Activated naive CD8-positive, alpha-beta T cell treated with anti-CD3 and anti-CD28 coated beads for 36 hours (primary cell): ENCODE measurements around the gene TTC34. TPM values are rescaled to one million over a fixed set of nuclear protein-coding genes. Genes with fewer than 3 reads are reported as not detected.

Experiments
- DNase-seq: peaks from one replicate; pipeline ENCODE4 v3.0.0; 2021
- H3K27ac Mint-ChIP-seq: one replicate; pipeline ENCODE4 v1.8.0; 2022; ENCODE audit warnings: mild to moderate bottlenecking, moderate library complexity, mixed read lengths
- H3K27me3 Mint-ChIP-seq: one replicate; pipeline ENCODE4 v1.8.0; 2022; ENCODE audit warnings: mild to moderate bottlenecking, mixed read lengths
- H3K36me3 Mint-ChIP-seq: one replicate; pipeline ENCODE4 v1.8.0; 2021; ENCODE audit warnings: mild to moderate bottlenecking, mixed read lengths
- H3K4me1 Mint-ChIP-seq: one replicate; pipeline ENCODE4 v1.8.0; 2021; ENCODE audit warnings: mixed read lengths
- H3K4me3 Mint-ChIP-seq: one replicate; pipeline ENCODE4 v1.8.0; 2022; ENCODE audit warnings: mild to moderate bottlenecking, moderate library complexity, mixed read lengths
- H3K9me3 Mint-ChIP-seq: one replicate; pipeline ENCODE4 v1.8.0; 2022; ENCODE audit warnings: mixed read lengths
- total RNA-seq, 2 experiments: library from RNA; stranded (reverse); gene quantifications; one replicate each; pipeline ENCODE4 v1.2.3, GENCODE V29; 2021

TTC34 gene
- total RNA-seq, 2 experiments from 2014 or later: 0.48 to 0.58 TPM

- no peak overlapping the region for H3K4me3 Mint-ChIP-seq
- no peaks in the 10 kb centered on the region for H3K27me3 Mint-ChIP-seq
- no peaks in the 10 kb centered on the region for H3K4me1 Mint-ChIP-seq
- no peaks in the 10 kb centered on the region for H3K9me3 Mint-ChIP-seq
- peak; percentile 57 for DNase-seq
- no peaks in the 10 kb centered on the region for H3K36me3 Mint-ChIP-seq
- H3K27ac Mint-ChIP-seq: no peak overlapping the region
These were observed 20.6 kb upstream of the TTC34 start for GRCh38 chr1:2821966-2822620.

- no peak overlapping the region for H3K4me3 Mint-ChIP-seq
- H3K4me1 Mint-ChIP-seq: no peaks in the 10 kb centered on the region
- no peaks in the 10 kb centered on the region for H3K36me3 Mint-ChIP-seq
- H3K27ac Mint-ChIP-seq: no peak overlapping the region
- no peaks in the 10 kb centered on the region for H3K9me3 Mint-ChIP-seq
- no peaks in the 10 kb centered on the region for H3K27me3 Mint-ChIP-seq
- no peak for DNase-seq
These were observed 20.0 kb upstream of the TTC34 start for GRCh38 chr1:2821373-2821955.

- no peaks in the 10 kb centered on the region for H3K4me1 Mint-ChIP-seq
- no peaks in the 10 kb centered on the region for H3K36me3 Mint-ChIP-seq
- H3K9me3 Mint-ChIP-seq: no peaks in the 10 kb centered on the region
- DNase-seq: no peak
- H3K27ac Mint-ChIP-seq: no peak overlapping the region
- H3K4me3 Mint-ChIP-seq: no peak overlapping the region
- H3K27me3 Mint-ChIP-seq: no peaks in the 10 kb centered on the region
These were observed 19.4 kb upstream of the TTC34 start for GRCh38 chr1:2820731-2821372.

GRCh38 chr1:2819831-2820730 lies 18.6 kb upstream of the TTC34 start:
- Mint-ChIP-seq H3K4me1 (no peaks in the 10 kb centered on the region), H3K36me3 (no peaks in the 10 kb centered on the region), H3K27ac (no peak overlapping the region), H3K4me3 (no peak overlapping the region), H3K9me3 (no peaks in the 10 kb centered on the region), H3K27me3 (no peaks in the 10 kb centered on the region)
- DNase-seq: no peak

DNA sequence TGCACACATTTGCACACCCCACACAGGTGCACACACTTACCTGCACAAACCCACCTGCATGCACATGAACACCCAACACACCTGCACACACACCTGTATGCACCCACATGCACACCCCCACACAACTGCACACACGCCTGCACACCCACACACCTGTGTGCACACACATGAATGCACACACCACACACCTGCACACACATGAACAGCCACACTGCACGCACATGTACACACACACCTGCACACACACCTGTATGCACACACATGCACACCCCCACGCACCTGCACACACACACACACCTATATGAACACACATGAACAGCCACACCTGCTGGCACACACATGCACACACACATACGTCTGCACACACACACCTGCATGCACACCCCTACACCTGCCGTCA lies 17.9 kb upstream of the TTC34 start:
- H3K4me1 Mint-ChIP-seq: no peaks in the 10 kb centered on the region
- DNase-seq: no peak
- no peak overlapping the region for H3K27ac Mint-ChIP-seq
- H3K9me3 Mint-ChIP-seq: no peaks in the 10 kb centered on the region
- no peaks in the 10 kb centered on the region for H3K36me3 Mint-ChIP-seq
- H3K27me3 Mint-ChIP-seq: no peaks in the 10 kb centered on the region
- H3K4me3 Mint-ChIP-seq: no peak overlapping the region

DNA sequence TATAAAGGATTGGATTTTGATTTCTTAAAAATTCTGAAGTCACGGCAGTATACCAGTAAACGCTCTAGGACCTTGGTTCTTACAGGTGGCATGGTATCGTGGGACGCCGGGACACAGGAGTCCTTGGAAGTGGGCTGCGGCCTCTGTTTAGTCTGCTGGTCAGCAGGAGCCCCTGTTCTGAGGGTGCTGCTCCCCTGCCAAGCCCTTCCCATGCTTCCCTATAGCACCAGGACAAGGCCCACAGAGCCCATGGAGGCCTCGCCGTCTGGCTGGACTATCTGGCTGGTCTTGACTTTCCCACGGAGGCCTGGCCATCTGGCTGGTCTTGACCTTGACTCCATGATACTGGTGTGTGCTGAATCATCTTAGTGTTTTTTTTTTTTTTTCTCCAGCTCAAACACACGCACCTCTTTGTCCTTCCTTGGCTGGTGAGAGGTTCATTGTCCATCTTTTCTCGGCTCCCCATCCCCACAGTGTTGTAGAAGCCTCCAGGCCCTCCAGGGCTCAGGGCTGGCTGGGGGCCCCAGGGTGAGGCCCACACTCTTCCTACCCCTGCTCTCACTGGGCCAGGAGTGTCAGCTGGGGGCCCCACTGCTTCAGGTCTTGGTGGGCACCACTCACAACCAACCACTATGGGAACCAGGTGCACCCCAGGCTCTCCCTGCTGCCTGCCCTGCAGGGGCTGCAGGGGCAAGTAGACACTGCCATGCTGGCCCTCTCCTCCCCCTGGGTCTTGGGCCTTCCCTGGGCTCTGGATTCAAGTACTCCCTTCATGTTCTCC lies 16.5 kb upstream of the TTC34 start:
- DNase-seq: no peak
- H3K36me3 Mint-ChIP-seq: no peaks in the 10 kb centered on the region
- no peak overlapping the region for H3K27ac Mint-ChIP-seq
- no peaks in the 10 kb centered on the region for H3K4me1 Mint-ChIP-seq
- no peaks in the 10 kb centered on the region for H3K27me3 Mint-ChIP-seq
- no peak overlapping the region for H3K4me3 Mint-ChIP-seq
- H3K9me3 Mint-ChIP-seq: no peaks in the 10 kb centered on the region

DNA sequence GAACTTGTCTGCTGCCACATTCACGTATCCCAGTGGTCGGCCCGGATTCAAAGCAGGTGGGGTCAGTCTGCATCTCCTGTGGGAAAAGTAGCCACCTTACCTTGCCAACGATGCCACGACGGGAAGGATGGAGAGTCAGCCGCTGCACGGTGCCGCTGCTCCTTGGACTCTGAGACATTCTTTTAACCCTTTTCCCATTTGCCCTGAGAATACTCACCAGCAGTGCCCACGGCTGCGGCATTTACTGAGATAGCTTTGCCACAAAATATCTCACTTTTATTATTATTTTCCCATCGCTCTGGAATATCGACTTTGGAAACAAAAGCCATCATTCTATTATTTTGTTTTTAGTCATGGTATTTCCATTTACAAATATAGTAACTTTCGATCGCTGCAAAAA lies 15.3 kb upstream of the TTC34 start:
- Mint-ChIP-seq H3K9me3 (no peaks in the 10 kb centered on the region), H3K36me3 (no peaks in the 10 kb centered on the region), H3K27me3 (no peaks in the 10 kb centered on the region), H3K27ac (no peak overlapping the region), H3K4me1 (no peaks in the 10 kb centered on the region), H3K4me3 (no peak overlapping the region)
- DNase-seq: no peak

DNA sequence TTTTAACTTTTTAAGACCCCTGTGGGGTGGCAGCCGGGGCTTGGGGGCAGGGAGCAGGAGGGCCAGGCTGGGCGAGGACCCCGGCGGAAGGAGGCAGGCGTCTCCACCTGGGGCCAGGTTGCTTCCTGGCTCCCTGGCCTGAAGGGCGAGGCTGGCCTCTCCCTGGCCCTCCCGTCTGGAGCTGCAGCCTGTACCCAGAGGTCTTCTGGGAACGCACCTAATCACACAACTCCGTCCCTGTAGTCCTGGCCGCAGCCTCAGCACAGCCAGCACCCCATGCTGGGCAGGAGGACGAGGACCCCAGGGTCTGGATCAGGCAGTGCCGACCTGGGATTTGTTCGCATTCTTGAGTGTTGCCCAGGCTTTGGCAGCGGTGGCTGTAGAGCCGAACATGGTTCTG lies 14.1 kb upstream of the TTC34 start:
- H3K27me3 Mint-ChIP-seq: no peaks in the 10 kb centered on the region
- H3K36me3 Mint-ChIP-seq: no peaks in the 10 kb centered on the region
- H3K27ac Mint-ChIP-seq: no peak overlapping the region
- H3K4me1 Mint-ChIP-seq: no peaks in the 10 kb centered on the region
- no peak for DNase-seq
- no peak overlapping the region for H3K4me3 Mint-ChIP-seq
- H3K9me3 Mint-ChIP-seq: no peaks in the 10 kb centered on the region

DNA sequence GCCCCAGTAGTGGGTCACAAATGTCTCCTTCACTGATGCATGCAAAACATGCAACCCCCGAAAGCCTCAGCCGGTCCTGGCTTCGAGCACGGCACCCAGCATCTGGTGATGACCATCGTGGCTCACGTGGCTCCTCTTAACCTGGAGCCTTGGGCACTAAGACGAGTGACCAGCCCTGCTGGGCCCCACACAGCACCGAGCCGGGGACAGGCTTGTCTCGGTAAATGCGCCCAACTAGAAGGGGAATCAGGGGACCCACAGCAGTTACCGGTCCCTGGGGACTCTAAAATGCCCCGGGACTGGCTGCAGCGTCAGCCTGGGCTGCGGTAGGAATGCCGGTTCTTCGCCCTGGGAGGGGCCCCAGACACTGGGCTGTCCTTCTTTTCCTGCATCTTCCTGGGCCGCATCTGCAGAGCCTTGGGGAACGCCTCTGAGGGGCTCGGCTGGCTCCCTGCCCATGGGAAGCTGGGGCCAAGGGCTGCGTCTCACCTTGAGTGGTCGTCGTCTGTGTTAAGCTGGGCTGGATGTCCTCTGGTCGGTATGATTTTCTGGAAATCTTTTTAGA lies 13.1 kb upstream of the TTC34 start:
- no peaks in the 10 kb centered on the region for H3K9me3 Mint-ChIP-seq
- H3K27me3 Mint-ChIP-seq: no peaks in the 10 kb centered on the region
- H3K27ac Mint-ChIP-seq: no peak overlapping the region
- no peak overlapping the region for H3K4me3 Mint-ChIP-seq
- DNase-seq: no peak
- no peaks in the 10 kb centered on the region for H3K4me1 Mint-ChIP-seq
- no peaks in the 10 kb centered on the region for H3K36me3 Mint-ChIP-seq

DNA sequence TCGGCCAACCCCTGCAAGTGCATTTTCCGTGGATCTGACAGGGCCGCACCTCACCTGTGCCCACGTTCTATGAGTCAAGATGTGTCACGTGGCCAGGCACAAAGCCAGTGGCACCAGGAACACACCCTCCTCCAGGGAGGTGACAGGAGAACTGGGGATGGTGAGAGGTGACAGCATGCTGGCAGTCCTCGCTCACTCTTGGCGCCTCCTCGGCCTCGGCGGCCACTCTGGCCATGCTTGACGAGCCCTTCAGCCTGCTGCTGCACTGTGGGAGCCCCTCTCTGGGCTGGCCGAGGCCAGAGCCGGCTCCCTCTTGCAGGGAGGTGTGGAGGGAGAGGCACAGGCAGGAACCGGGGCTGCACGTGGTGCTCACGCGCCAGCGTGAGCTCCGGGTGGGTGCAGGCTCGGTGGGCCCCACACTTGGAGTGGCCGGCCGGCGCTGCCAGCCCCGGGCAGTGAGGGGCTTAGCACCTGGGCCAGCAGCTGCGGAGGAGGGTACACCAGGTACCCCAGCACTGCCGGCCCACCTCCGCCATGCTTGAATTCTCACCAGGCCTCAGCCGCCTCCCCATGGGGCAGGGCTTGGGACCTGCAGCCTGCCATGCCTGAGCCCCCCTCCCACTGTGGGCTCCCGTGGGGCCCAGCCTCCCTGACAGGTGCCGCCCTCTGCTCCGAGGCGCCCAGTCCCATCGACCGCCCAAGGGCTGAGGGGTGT lies 11.6 kb upstream of the TTC34 start:
- Mint-ChIP-seq H3K9me3 (no peaks in the 10 kb centered on the region), H3K4me3 (no peak overlapping the region), H3K27me3 (no peaks in the 10 kb centered on the region), H3K4me1 (no peaks in the 10 kb centered on the region), H3K36me3 (no peaks in the 10 kb centered on the region), H3K27ac (no peak overlapping the region)
- DNase-seq: no peak

GRCh38 chr1:2812136-2812535 lies 10.6 kb upstream of the TTC34 start:
- Mint-ChIP-seq H3K9me3 (no peaks in the 10 kb centered on the region), H3K36me3 (no peaks in the 10 kb centered on the region), H3K4me3 (no peak overlapping the region), H3K4me1 (no peaks in the 10 kb centered on the region), H3K27ac (no peak overlapping the region), H3K27me3 (no peaks in the 10 kb centered on the region)
- DNase-seq: no peak

- H3K9me3 Mint-ChIP-seq: no peaks in the 10 kb centered on the region
These were observed 10.0 kb upstream of the TTC34 start for GRCh38 chr1:2811533-2811918.

DNA sequence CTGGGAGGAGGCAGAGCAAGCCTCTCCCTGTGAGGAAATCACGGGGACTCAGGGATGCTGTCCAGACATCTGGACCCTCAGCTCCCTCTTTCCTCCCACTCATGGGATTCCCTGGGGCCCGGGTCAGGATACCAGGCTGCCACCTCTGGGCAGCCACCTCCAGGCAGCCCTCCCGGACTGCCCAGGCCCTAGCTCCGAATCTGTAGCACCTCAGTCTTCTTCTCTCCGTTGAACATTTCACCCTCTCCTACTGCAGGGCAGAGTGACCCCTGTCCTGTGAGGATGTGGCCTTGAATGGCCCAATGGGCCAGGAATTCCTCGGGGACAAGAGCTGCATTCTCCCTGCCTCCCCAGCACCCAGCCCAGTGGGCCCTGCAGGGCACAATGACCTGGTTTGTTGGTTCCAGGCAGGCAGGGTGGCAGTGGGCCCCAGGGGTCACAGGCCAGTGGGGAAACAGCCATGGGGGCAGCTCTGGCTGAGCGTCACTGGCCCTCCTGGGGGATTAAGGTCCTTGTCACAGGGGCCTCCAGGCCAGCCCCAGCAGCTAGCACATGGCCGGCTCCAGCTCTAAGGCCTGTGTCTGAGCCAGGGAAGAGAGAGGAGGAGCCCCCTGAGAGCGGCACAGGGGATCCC lies 9.5 kb upstream of the TTC34 start:
- no peaks in the 10 kb centered on the region for H3K9me3 Mint-ChIP-seq
- no peaks in the 10 kb centered on the region for H3K4me1 Mint-ChIP-seq
- H3K4me3 Mint-ChIP-seq: no peak overlapping the region
- peaks cover 3% of the 10 kb centered on the region for H3K27me3 Mint-ChIP-seq
- no peak overlapping the region for H3K27ac Mint-ChIP-seq
- no peak for DNase-seq
- H3K36me3 Mint-ChIP-seq: no peaks in the 10 kb centered on the region

More at GRCh38 chr1:2811533-2811918, 10.0 kb upstream of the TTC34 start:
- Mint-ChIP-seq H3K4me3 (no peak overlapping the region), H3K27me3 (no peaks in the 10 kb centered on the region), H3K27ac (no peak overlapping the region), H3K4me1 (no peaks in the 10 kb centered on the region), H3K36me3 (no peaks in the 10 kb centered on the region)
- no peak for DNase-seq
